ENCODE measurements around the gene PC. TPM values are rescaled to one million over a fixed set of nuclear protein-coding genes. Genes with fewer than 3 reads are reported as not detected.

The PC gene
- polyA plus RNA-seq, 1 donor (not counting 4 experiments of a cell fraction or from before 2014, with no cell fraction given) = 13.3 TPM

- Histone ChIP-seq H3K79me2 (ENCODE audit: control insufficient read depth, insufficient read depth, low read length) (no peaks in the 10 kb centered on the region), H3K36me3 (ENCODE audit: control insufficient read depth in 2 of 2, extremely low read depth in 1 of 2, insufficient read depth in 2 of 2, low read length in 2 of 2) (no peaks in the 10 kb centered on the region), H3K9me3 (ENCODE audit: control insufficient read depth, low read depth, low read length) (no peaks in the 10 kb centered on the region), H3K27ac (ENCODE audit: control insufficient read depth, insufficient read depth, low read length) (no peak overlapping the region), H3K4me1 (ENCODE audit: control insufficient read depth, extremely low read depth, insufficient read depth, low read length) (peaks cover 16% of the 10 kb centered on the region), H3K4me2 (ENCODE audit: control insufficient read depth, extremely low read depth, insufficient read depth, low read depth, low read length) (peak overlapping the region; percentile 42), H3K4me3 (ENCODE audit: control insufficient read depth in 2 of 3, extremely low read depth in 1 of 3, insufficient read depth in 2 of 3, low read depth in 1 of 3, low read length in 3 of 3) (no peak overlapping the region), H2AFZ (ENCODE audit: control insufficient read depth, low read length) (no peak overlapping the region), H3K9ac (ENCODE audit: control insufficient read depth, extremely low read depth, insufficient read depth, low read length) (no peak overlapping the region), H4K20me1 (ENCODE audit: control insufficient read depth, extremely low read depth, insufficient read depth, low read length) (no peaks in the 10 kb centered on the region), H3K27me3 (ENCODE audit: control insufficient read depth, extremely low read depth, insufficient read depth, low read length) (no peaks in the 10 kb centered on the region), H3K9me1 (ENCODE audit: control insufficient read depth, extremely low read depth, insufficient read depth, low read length) (no peaks in the 10 kb centered on the region)
- TF ChIP-seq CTCF (optimal IDR thresholded peaks at IDR 0.05 in 1 of 3, IDR thresholded peaks at IDR 0.05 in 1 of 3, conservative IDR thresholded peaks at IDR 0.05 in 1 of 3; ENCODE audit: extremely low read depth in 1 of 3, insufficient read depth in 2 of 3, low read length in 3 of 3) (no peak), EZH2 (IDR thresholded peaks at IDR 0.05; ENCODE audit: low read length) (no peak)
- FAIRE-seq = no peak
- dilution Hi-C loops (cut with MboI; ENCODE audit: extremely low pct_ligation_motif_present, low sequenced_read_pairs) = no loop called here
- DNase-seq (ENCODE audit: low read depth, low spot score) = no peak
Measured at GRCh38 chr11:66983275-66983924, 25.2 kb upstream of the PC start.

GRCh38 chr11:66981976-66982578, 23.9 kb upstream of the PC start:
- H3K4me1 ChIP-seq (ENCODE audit: control insufficient read depth, extremely low read depth, insufficient read depth, low read length) = peaks cover 16% of the 10 kb centered on the region
- H3K4me3 ChIP-seq (ENCODE audit: control insufficient read depth in 2 of 3, extremely low read depth in 1 of 3, insufficient read depth in 2 of 3, low read depth in 1 of 3, low read length in 3 of 3) = no peak overlapping the region
- peak overlapping the region; percentile 9 for H3K4me2 ChIP-seq (ENCODE audit: control insufficient read depth, extremely low read depth, insufficient read depth, low read depth, low read length)
- dilution Hi-C loops (cut with MboI; ENCODE audit: extremely low pct_ligation_motif_present, low sequenced_read_pairs) = no loop called here
- H3K27ac ChIP-seq (ENCODE audit: control insufficient read depth, insufficient read depth, low read length) = no peak overlapping the region
- FAIRE-seq (peak; percentile 88), DNase-seq (ENCODE audit: low read depth, low spot score) (no peak)
- H3K36me3 ChIP-seq (ENCODE audit: control insufficient read depth in 2 of 2, extremely low read depth in 1 of 2, insufficient read depth in 2 of 2, low read length in 2 of 2) = no peaks in the 10 kb centered on the region
- TF ChIP-seq EZH2 (IDR thresholded peaks at IDR 0.05; ENCODE audit: low read length) (no peak), CTCF (optimal IDR thresholded peaks at IDR 0.05 in 1 of 3, IDR thresholded peaks at IDR 0.05 in 1 of 3, conservative IDR thresholded peaks at IDR 0.05 in 1 of 3; ENCODE audit: extremely low read depth in 1 of 3, insufficient read depth in 2 of 3, low read length in 3 of 3) (no peak)
- H3K9ac ChIP-seq (ENCODE audit: control insufficient read depth, extremely low read depth, insufficient read depth, low read length) = no peak overlapping the region
- no peak overlapping the region for H2AFZ ChIP-seq (ENCODE audit: control insufficient read depth, low read length)
- no peaks in the 10 kb centered on the region for H3K9me1 ChIP-seq (ENCODE audit: control insufficient read depth, extremely low read depth, insufficient read depth, low read length)
- no peaks in the 10 kb centered on the region for H3K9me3 ChIP-seq (ENCODE audit: control insufficient read depth, low read depth, low read length)
- H4K20me1 ChIP-seq (ENCODE audit: control insufficient read depth, extremely low read depth, insufficient read depth, low read length) = no peaks in the 10 kb centered on the region
- H3K79me2 ChIP-seq (ENCODE audit: control insufficient read depth, insufficient read depth, low read length) = no peaks in the 10 kb centered on the region
- no peaks in the 10 kb centered on the region for H3K27me3 ChIP-seq (ENCODE audit: control insufficient read depth, extremely low read depth, insufficient read depth, low read length)
